AG04449 (cell line): ENCODE measurements around the gene GRIA4.
A peak's percentile ranks its signal among the peaks of the same experiment; 100 is the strongest.

Experiments
- CTCF ChIA-PET: fragments of 350-600 bp; formaldehyde crosslinking; extraction: SDS; loops from one replicate; lab custom pipeline; 2021; ENCODE audit warnings: antibody characterized with exemption; lab: Yijun Ruan, JAX
- POLR2A ChIA-PET: fragments of 400-600, 350-600 bp; formaldehyde crosslinking; extraction: SDS; loops from one replicate; lab custom pipeline; 2020; ENCODE audit warnings: antibody characterized with exemption, inconsistent platforms; lab: Yijun Ruan, JAX
- DNase-seq: peaks from one replicate; pipeline ENCODE4 v3.0.0-alpha.2; 2010; ENCODE audit warnings: low read depth, low spot score
- H3K4me3 ChIP-seq: 2 replicates; pipeline ENCODE4 v1.5.1; 2011; ENCODE audit warnings: low read depth, mild to moderate bottlenecking, control low read depth, low read length
- CTCF ChIP-seq: IDR thresholded peaks from one replicate; pipeline ENCODE4 v1.5.1; 2011; ENCODE audit warnings: mild to moderate bottlenecking, moderate library complexity, low read length, control low read depth, inconsistent platforms; ENCODE audit not compliant: insufficient read depth; ENCODE audit errors: missing control alignments

Gene GRIA4

DNA sequence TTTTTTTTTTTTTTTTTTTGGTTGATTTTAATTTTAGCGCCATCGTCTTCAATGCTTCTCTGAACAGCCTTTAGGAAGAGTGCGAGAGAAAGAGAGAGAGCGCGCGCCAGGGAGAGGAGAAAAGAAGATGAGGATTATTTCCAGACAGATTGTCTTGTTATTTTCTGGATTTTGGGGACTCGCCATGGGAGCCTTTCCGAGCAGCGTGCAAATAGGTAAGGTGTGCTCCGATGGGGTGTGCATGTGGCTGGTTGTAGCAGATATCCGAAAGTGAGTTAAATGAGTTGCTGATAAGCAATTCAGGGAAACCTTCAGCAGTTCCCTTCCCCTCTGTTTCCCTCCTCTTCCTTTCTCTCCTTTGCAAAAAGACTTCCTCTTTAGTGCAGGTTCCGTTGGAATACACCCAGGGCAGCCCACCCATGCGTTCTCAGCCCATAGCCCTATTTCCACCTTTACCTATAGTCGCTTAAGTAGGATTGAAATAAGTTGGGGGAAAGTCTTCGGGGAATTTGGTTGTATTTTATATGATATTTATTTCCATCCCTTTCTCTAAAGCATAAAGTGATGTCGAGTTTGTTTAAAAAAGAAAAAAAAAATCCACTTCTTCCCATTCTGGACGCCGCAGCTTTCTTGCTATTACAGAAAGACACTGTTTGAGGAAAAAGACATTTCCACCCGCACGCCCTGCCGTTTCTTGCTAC lies 1.1 kb downstream of the GRIA4 start:
- H3K4me3 ChIP-seq = peak overlapping the region; percentile 36
- ChIA-PET CTCF (no interaction called here), POLR2A (no interaction called here)
- no peak for DNase-seq
- no peak for TF ChIP-seq CTCF

- CTCF ChIA-PET = no interaction called here
- DNase-seq = no peak
- H3K4me3 ChIP-seq = no peak overlapping the region
Observed at GRCh38 chr11:105611572-105612441, 1.9 kb downstream of the GRIA4 start.

GRCh38 chr11:105612771-105613170 lies 2.9 kb downstream of the GRIA4 start:
- H3K4me3 ChIP-seq = no peak overlapping the region
- TF ChIP-seq CTCF = no peak
- ChIA-PET POLR2A (no interaction called here), CTCF (no interaction called here)
- DNase-seq = no peak

More at GRCh38 chr11:105611572-105612441, 1.9 kb downstream of the GRIA4 start:
- POLR2A ChIA-PET = no interaction called here
- no peak for TF ChIP-seq CTCF

DNA sequence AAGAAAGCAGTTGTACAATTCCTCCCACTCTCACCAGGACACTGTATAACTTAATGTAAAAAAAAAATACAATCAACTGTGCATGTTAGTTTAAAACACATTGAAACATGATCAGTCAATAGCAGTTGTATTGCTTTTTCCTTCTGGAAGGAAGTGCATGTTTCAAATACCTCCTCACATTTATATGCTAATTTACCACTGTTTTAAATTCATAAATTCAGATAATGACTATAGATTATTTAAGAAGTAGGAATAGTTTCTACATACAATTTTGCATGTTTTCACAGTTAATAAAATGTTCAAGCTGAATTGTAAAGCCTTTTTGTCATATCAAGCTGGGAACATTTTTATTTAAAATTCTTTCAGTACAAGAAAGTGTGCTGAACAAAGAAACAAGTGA lies 3.3 kb downstream of the GRIA4 start:
- POLR2A ChIA-PET = no interaction called here
- CTCF ChIA-PET = no interaction called here
- no peak for DNase-seq
- no peak for TF ChIP-seq CTCF
- H3K4me3 ChIP-seq = no peak overlapping the region

GRCh38 chr11:105618343-105618955 lies 8.6 kb downstream of the GRIA4 start:
- TF ChIP-seq CTCF = no peak
- ChIA-PET POLR2A (no interaction called here), CTCF (no interaction called here)
- no peak for DNase-seq
- no peak overlapping the region for H3K4me3 ChIP-seq

DNA sequence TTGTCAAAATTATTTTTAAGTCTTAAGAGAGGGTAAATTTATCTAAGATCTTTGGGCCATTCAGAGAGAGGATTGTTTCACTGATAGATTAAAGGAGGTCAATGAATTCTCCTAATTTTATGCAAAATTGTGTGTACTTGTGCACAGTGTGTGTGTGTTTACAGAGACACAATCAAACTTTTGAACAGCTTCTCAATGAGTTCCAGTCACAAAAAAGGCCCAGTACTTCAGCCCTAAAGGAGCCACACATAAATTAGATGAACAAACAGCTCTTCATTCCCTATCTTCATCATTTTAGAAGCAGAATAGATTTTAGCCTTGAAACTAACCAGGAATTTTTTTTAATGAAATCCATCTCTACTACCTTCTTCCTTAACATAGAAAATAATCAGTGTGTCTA lies 9.7 kb downstream of the GRIA4 start:
- no peak for TF ChIP-seq CTCF
- no peak for DNase-seq
- no peak overlapping the region for H3K4me3 ChIP-seq
- ChIA-PET CTCF (no interaction called here), POLR2A (no interaction called here)
